ENCODE results near the gene TSNAX. TPM values are rescaled to one million over a fixed set of nuclear protein-coding genes. Genes with fewer than 3 reads are reported as not detected.

TSNAX gene
- total RNA-seq, 1 donor: 51.8 TPM

GRCh38 chr1:231544943-231545592 lies 16.6 kb downstream of the TSNAX start:
- no peak for DNase-seq (ENCODE audit: low read depth)
- no peak overlapping the region for H3K4me3 ChIP-seq (ENCODE audit: low read depth, low read length)
- TF ChIP-seq, protein P1, sequence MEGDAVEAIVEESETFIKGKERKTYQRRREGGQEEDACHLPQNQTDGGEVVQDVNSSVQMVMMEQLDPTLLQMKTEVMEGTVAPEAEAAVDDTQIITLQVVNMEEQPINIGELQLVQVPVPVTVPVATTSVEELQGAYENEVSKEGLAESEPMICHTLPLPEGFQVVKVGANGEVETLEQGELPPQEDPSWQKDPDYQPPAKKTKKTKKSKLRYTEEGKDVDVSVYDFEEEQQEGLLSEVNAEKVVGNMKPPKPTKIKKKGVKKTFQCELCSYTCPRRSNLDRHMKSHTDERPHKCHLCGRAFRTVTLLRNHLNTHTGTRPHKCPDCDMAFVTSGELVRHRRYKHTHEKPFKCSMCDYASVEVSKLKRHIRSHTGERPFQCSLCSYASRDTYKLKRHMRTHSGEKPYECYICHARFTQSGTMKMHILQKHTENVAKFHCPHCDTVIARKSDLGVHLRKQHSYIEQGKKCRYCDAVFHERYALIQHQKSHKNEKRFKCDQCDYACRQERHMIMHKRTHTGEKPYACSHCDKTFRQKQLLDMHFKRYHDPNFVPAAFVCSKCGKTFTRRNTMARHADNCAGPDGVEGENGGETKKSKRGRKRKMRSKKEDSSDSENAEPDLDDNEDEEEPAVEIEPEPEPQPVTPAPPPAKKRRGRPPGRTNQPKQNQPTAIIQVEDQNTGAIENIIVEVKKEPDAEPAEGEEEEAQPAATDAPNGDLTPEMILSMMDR (IDR thresholded peaks at IDR 0.05; ENCODE audit: insufficient read depth, low read depth, low read length): no peak

DNA sequence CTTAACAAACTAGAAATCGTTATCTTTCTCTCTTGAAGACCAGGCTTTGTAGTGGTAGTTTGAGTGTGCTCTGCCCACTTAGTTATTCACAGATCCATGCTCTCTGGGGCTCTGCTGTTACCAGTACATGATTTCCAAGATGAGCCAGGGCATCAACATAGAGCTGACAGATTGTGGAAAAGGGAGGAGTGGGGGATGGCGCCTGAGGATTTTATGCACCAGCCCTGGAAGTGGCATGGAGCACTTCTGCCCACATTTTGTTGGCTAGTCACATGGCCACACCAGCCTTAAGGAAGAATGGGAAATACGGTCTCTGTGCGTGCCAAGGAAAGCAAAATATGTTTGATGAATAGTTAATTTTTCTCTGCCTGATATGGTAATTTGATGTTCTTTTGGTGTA lies 18.2 kb downstream of the TSNAX start:
- TF ChIP-seq, protein P1 (IDR thresholded peaks at IDR 0.05; ENCODE audit: insufficient read depth, low read depth, low read length): no peak
- DNase-seq (ENCODE audit: low read depth): no peak
- no peak overlapping the region for H3K4me3 ChIP-seq (ENCODE audit: low read depth, low read length)

- TF ChIP-seq, protein P1 (IDR thresholded peaks at IDR 0.05; ENCODE audit: insufficient read depth, low read depth, low read length): no peak
- H3K4me3 ChIP-seq (ENCODE audit: low read depth, low read length): no peak overlapping the region
- no peak for DNase-seq (ENCODE audit: low read depth)
Measured at GRCh38 chr1:231549733-231550447, 21.4 kb downstream of the TSNAX start.

- H3K4me3 ChIP-seq (ENCODE audit: low read depth, low read length): no peak overlapping the region
- peak; percentile 16 for DNase-seq (ENCODE audit: low read depth)
- TF ChIP-seq, protein P1 (IDR thresholded peaks at IDR 0.05; ENCODE audit: insufficient read depth, low read depth, low read length): peak; percentile 57
Measured at GRCh38 chr1:231550448-231550781, 21.9 kb downstream of the TSNAX start.

- TF ChIP-seq, protein P1 (IDR thresholded peaks at IDR 0.05; ENCODE audit: insufficient read depth, low read depth, low read length): no peak
- H3K4me3 ChIP-seq (ENCODE audit: low read depth, low read length): no peak overlapping the region
Measured at GRCh38 chr1:231553320-231553719, 24.9 kb downstream of the TSNAX start.

GRCh38 chr1:231554969-231555368 lies 26.5 kb downstream of the TSNAX start:
- H3K4me3 ChIP-seq (ENCODE audit: low read depth, low read length): no peak overlapping the region
- no peak for DNase-seq (ENCODE audit: low read depth)
- TF ChIP-seq, protein P1 (IDR thresholded peaks at IDR 0.05; ENCODE audit: insufficient read depth, low read depth, low read length): no peak

More at GRCh38 chr1:231553320-231553719, 24.9 kb downstream of the TSNAX start:
- no peak for DNase-seq (ENCODE audit: low read depth)

Data from fibroblast of villous mesenchyme (primary cell).